Measurements from ENCODE around the gene CGN. TPM values are rescaled to one million over a fixed set of nuclear protein-coding genes. Genes with fewer than 3 reads are reported as not detected.
"Not testable (repeated sequence)": the region's sequence is repeated elsewhere in the genome, so short reads cannot be mapped to it uniquely, and the experiment has no call there.

Gene CGN
- total RNA-seq, 4 donors from 2014 or later: 37.9 to 62.4 (median 41.7) TPM

DNA sequence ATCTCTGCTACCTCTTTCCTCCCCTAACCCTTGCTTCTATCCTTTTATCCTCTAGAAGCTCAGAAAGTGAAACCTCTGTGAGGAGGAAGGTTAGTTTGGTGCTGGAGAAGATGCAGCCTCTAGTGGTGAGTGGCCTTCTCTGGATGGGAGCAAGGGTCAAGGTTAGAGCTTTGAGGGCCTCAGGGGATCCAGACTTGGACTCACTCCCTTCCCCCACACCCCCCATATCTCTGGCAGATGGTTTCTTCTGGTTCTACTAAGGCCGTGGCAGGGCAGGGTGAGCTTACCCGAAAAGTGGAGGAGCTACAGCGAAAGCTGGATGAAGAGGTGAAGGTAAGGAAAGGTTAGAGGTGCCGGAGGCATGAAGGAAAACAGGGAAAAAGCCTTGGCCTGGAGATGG is 9.2 kb downstream of the CGN start:
- Histone ChIP-seq H3K4me3 (no peak overlapping the region), H3K9me3 (no peaks in the 10 kb centered on the region), H3K27me3 (no peaks in the 10 kb centered on the region), H3K36me3 (peaks cover 3% of the 10 kb centered on the region), H3K4me1 (no peaks in the 10 kb centered on the region), H3K27ac (no peak overlapping the region)
- no peak for TF ChIP-seq EP300 (IDR thresholded peaks at IDR 0.05)
- TF ChIP-seq POLR2AphosphoS5 (IDR thresholded peaks at IDR 0.05): no peak
- TF ChIP-seq, protein P1, sequence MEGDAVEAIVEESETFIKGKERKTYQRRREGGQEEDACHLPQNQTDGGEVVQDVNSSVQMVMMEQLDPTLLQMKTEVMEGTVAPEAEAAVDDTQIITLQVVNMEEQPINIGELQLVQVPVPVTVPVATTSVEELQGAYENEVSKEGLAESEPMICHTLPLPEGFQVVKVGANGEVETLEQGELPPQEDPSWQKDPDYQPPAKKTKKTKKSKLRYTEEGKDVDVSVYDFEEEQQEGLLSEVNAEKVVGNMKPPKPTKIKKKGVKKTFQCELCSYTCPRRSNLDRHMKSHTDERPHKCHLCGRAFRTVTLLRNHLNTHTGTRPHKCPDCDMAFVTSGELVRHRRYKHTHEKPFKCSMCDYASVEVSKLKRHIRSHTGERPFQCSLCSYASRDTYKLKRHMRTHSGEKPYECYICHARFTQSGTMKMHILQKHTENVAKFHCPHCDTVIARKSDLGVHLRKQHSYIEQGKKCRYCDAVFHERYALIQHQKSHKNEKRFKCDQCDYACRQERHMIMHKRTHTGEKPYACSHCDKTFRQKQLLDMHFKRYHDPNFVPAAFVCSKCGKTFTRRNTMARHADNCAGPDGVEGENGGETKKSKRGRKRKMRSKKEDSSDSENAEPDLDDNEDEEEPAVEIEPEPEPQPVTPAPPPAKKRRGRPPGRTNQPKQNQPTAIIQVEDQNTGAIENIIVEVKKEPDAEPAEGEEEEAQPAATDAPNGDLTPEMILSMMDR (IDR thresholded peaks at IDR 0.05): no peak
- no peak for TF ChIP-seq POLR2A (IDR thresholded peaks at IDR 0.05)
- no peak for DNase-seq (ENCODE audit: low spot score in 2 of 2)
- 88% methylated on average over 4 of the region's 4 CpGs for WGBS

DNA sequence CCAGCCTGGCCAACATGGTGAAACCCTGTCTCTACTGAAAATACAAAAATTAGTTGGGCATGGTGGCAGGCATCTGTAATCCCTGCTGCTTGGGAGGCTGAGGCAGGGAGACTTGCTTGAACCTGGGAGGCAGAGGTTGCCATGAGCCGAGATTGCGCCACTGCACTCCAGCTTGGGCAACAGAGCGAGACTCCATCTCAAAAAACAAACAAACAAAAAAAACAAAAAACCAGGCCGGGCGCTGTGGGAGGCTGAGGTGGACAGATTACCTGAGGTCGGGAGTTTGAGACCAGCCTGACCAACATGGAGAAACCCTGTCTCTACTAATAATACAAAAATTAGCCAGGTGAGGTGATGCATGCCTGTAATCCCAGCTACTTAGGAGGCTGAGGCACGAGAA is 11.2 kb downstream of the CGN start:
- not testable (repeated sequence) for H3K9me3 ChIP-seq; H3K36me3 ChIP-seq; H3K27ac ChIP-seq; H3K27me3 ChIP-seq; H3K4me1 ChIP-seq; H3K4me3 ChIP-seq; DNase-seq (ENCODE audit: low spot score in 2 of 2)
- 93% methylated on average over 7 of the region's 7 CpGs for WGBS

DNA sequence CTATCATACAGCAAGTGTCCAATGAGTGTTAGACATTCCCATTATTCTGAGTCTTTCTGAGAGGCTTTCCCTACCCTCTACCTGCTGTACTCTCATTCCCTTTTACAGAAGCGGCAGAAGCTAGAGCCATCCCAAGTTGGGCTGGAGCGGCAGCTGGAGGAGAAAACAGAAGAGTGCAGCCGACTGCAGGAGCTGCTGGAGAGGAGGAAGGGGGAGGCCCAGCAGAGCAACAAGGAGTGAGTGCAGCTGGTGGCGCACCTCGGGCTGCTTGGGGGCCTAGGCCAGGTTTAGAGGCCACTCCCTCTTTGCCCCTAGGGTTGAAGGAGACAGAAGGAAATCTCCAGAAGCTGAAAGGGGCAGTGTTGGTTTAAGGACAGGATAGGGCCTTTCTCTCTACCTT is 12.1 kb downstream of the CGN start:
- no peaks in the 10 kb centered on the region for H3K9me3 ChIP-seq
- 67% methylated on average over 5 of the region's 5 CpGs for WGBS

DNA sequence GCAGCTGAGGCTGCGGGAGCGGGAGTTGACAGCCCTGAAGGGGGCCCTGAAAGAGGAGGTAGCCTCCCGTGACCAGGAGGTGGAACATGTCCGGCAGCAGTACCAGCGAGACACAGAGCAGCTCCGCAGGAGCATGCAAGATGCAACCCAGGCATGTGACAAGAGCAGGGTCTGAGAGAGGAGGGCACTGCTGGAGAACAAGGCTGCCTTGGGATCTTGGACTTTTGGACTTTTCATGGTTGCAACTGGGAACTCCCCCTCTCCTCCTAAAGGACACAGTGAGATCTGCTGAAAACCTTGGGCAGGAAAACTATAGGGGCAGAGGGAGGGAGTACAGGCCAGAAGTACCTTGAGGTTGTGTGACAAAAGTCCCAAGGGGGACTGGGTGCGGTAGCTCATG is 13.5 kb downstream of the CGN start:
- peaks cover 3% of the 10 kb centered on the region for H3K36me3 ChIP-seq
- no peak for TF ChIP-seq POLR2AphosphoS5 (IDR thresholded peaks at IDR 0.05)
- no peak for TF ChIP-seq EP300 (IDR thresholded peaks at IDR 0.05)
- TF ChIP-seq, protein P1 (IDR thresholded peaks at IDR 0.05): no peak
- no peak for TF ChIP-seq POLR2A (IDR thresholded peaks at IDR 0.05)
- WGBS: 94% methylated on average over 7 of the region's 7 CpGs

More for the DNA sequence above, 12.1 kb downstream of the CGN start:
- DNase-seq (ENCODE audit: low spot score in 2 of 2): no peak
- Histone ChIP-seq H3K27ac (no peak overlapping the region), H3K4me3 (no peak overlapping the region), H3K4me1 (no peaks in the 10 kb centered on the region), H3K27me3 (no peaks in the 10 kb centered on the region), H3K36me3 (peaks cover 3% of the 10 kb centered on the region)
- TF ChIP-seq, protein P1 (IDR thresholded peaks at IDR 0.05): no peak
- TF ChIP-seq EP300 (IDR thresholded peaks at IDR 0.05) (no peak), POLR2AphosphoS5 (IDR thresholded peaks at IDR 0.05) (no peak), POLR2A (IDR thresholded peaks at IDR 0.05) (no peak)

DNA sequence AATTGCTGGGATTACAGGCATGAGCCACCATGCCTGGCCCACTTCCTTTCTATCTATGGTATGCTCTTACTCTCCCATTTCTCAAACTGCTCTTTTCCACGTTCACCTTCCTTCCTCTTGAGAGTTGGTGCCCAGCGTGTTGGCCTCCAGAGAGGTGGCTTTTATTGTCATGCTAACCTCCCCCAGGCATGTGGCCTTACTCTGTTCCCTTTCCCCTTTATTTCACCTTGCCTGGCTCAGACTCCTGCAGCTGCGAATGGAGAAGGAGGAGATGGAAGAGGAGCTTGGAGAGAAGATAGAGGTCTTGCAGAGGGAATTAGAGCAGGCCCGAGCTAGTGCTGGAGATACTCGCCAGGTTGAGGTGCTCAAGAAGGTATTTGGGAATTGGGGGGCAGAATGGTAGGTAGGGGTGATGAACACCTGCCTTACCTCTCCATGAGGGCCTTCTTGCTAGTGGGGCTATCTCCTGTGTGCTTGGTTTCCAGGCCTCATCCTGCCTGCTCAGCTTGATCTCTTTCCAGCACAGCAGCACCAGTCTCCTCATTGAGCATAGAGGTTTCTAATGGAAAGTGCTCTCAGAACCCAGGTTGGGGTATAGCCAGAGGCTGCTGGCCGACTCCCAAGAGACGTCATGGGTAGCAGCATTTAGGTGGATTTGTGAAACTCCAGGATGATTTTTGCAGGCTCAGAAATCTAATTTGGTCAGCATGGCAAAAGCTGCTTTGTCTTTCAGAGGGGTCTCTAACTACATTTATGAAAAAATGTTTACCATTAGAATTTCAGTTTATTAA is 15.7 kb downstream of the CGN start:
- WGBS: 77% methylated on average over 7 of the region's 7 CpGs
- H3K4me3 ChIP-seq: no peak overlapping the region
- TF ChIP-seq EP300 (IDR thresholded peaks at IDR 0.05): no peak
- TF ChIP-seq POLR2A (IDR thresholded peaks at IDR 0.05): no peak
- no peak for TF ChIP-seq POLR2AphosphoS5 (IDR thresholded peaks at IDR 0.05)
- TF ChIP-seq, protein P1 (IDR thresholded peaks at IDR 0.05): no peak
- no peaks in the 10 kb centered on the region for H3K4me1 ChIP-seq
- DNase-seq (ENCODE audit: low spot score in 2 of 2): no peak
- H3K36me3 ChIP-seq: peaks cover 3% of the 10 kb centered on the region
- no peaks in the 10 kb centered on the region for H3K27me3 ChIP-seq
- no peak overlapping the region for H3K27ac ChIP-seq
- no peaks in the 10 kb centered on the region for H3K9me3 ChIP-seq

More for the DNA sequence above, 13.5 kb downstream of the CGN start:
- no peak for DNase-seq (ENCODE audit: low spot score in 2 of 2)
- H3K9me3 ChIP-seq: no peaks in the 10 kb centered on the region
- H3K27me3 ChIP-seq: no peaks in the 10 kb centered on the region
- H3K4me1 ChIP-seq: no peaks in the 10 kb centered on the region
- no peak overlapping the region for H3K27ac ChIP-seq
- H3K4me3 ChIP-seq: no peak overlapping the region

All from suprapubic skin (tissue), 4 donors.